Measurements from ENCODE around the gene GRID1. TPM values are rescaled to one million over a fixed set of nuclear protein-coding genes. Genes with fewer than 3 reads are reported as not detected.

Gene GRID1
- total RNA-seq, 1 donor from 2014 or later = 0.22 TPM

DNA sequence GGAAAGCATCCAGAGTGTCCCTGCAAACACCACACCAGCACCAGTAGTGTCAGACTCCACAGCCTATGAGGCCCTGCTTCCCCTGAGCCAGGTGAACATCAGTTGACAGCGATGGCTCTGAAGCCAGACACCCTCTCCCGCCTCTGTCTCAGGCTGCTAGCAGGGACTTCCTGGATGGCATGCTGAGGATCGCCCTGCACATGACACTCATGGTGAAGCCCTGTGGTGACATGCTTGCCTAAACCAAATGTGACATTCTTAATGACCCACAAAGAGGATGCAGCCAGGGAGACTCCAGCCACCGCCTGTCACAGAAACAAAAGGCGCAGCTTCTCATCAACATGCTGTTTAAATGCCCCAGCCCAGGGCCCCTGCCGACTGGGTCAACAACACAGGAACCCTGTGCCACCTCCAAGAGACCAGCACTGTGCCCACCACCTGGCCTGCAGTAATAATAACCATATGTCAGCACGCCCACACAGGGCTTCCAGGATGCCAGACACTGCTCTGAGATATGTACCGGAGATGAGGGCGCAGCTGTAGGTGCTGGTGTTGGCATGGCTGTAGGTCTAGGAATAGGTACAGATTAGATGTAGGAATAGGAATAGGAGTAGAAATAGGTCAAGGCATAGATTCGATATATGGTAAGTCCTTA is 81.3 kb downstream of the GRID1 start:
- H3K36me3 Mint-ChIP-seq (ENCODE audit: insufficient read depth) = no peaks in the 10 kb centered on the region
- no peak overlapping the region for H3K27ac Mint-ChIP-seq

DNA sequence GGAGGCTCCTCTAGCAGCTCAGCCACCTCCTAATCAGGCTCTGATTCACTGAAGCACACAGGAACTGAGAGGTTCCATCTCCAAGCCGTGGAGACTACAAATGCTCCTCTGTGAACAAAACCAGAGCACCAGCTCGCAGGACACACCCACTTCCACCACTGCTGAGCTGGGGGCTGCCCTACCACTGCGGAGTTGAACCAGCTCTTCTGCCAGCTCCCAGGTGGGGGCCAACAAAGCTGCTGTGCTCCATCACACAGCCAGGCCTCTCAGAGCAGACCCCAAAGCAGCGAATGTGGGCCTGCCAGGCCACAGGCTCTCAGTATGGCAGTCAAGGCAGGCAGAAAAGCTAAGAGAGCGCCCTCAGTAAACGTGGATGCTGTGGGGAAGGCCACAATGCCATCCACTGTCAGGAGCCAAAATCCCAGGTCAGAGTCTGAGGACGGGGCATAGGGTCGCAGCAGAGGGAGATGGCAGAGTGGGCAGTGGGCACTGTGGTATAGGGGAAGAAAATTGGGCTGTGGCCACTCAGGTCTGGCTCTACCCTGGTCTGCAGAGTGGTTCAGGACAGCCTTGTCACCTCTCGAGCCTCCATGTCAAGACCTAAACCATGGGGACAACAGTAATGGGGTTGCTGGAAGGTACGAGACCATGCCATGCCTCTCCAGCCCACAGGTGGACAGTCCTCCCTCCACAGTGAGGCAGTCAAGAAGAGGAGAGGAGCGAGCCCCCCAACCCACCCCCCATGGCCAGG is 82.1 kb downstream of the GRID1 start:
- DNase-seq (ENCODE audit: low spot score, unreplicated experiment) = no peak
- H3K27me3 Mint-ChIP-seq = peaks cover 12% of the 10 kb centered on the region
- H3K9me3 Mint-ChIP-seq (ENCODE audit: low read depth) = peaks cover 4% of the 10 kb centered on the region
- H3K4me1 Mint-ChIP-seq (ENCODE audit: low read depth) = no peaks in the 10 kb centered on the region
- H3K27ac Mint-ChIP-seq = no peak overlapping the region
- TF ChIP-seq, protein P1, sequence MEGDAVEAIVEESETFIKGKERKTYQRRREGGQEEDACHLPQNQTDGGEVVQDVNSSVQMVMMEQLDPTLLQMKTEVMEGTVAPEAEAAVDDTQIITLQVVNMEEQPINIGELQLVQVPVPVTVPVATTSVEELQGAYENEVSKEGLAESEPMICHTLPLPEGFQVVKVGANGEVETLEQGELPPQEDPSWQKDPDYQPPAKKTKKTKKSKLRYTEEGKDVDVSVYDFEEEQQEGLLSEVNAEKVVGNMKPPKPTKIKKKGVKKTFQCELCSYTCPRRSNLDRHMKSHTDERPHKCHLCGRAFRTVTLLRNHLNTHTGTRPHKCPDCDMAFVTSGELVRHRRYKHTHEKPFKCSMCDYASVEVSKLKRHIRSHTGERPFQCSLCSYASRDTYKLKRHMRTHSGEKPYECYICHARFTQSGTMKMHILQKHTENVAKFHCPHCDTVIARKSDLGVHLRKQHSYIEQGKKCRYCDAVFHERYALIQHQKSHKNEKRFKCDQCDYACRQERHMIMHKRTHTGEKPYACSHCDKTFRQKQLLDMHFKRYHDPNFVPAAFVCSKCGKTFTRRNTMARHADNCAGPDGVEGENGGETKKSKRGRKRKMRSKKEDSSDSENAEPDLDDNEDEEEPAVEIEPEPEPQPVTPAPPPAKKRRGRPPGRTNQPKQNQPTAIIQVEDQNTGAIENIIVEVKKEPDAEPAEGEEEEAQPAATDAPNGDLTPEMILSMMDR (IDR thresholded peaks at IDR 0.05; ENCODE audit: unreplicated experiment) = no peak
- H3K4me3 Mint-ChIP-seq (ENCODE audit: low read depth) = no peak overlapping the region
- no peaks in the 10 kb centered on the region for H3K36me3 Mint-ChIP-seq (ENCODE audit: insufficient read depth)

More for the DNA sequence above, 81.3 kb downstream of the GRID1 start:
- TF ChIP-seq, protein P1 (IDR thresholded peaks at IDR 0.05; ENCODE audit: unreplicated experiment) = no peak
- peaks cover 2% of the 10 kb centered on the region for H3K9me3 Mint-ChIP-seq (ENCODE audit: low read depth)
- no peaks in the 10 kb centered on the region for H3K4me1 Mint-ChIP-seq (ENCODE audit: low read depth)
- no peak overlapping the region for H3K4me3 Mint-ChIP-seq (ENCODE audit: low read depth)
- peaks cover 14% of the 10 kb centered on the region for H3K27me3 Mint-ChIP-seq
- no peak for DNase-seq (ENCODE audit: low spot score, unreplicated experiment)

DNA sequence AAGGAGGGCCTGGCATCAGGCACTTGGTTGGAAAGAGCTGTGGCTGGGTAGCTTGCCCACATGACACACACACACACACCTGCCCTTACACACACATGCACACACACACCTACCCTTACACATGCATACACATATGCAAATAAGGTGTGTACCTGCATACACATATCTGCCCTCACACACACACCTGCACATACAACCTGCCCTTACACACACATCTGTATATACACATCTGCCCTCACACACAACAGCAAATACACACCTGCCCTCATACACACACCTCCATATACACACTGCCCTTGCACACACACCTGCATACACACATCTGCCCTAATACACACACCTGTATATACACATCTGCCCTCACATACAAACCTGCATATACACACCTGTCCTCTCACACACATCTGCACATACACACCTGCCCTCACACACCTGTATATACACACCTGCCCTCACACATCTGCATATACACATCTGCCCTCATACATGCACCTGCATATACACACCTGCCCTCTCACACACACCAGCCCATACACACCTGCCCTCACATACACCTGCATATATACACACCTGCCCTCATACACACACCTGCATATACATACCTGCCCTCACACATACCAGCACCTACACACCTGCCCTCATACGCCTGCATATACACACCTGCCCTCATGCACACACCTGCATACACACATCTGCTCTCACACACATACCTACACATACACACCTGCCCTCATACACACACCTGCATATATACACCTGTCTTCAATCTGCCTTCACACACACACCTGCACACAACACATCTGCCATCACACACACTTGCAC is 82.9 kb downstream of the GRID1 start:
- Mint-ChIP-seq H3K27me3 (peaks cover 12% of the 10 kb centered on the region), H3K36me3 (ENCODE audit: insufficient read depth) (no peaks in the 10 kb centered on the region), H3K9me3 (ENCODE audit: low read depth) (peaks cover 7% of the 10 kb centered on the region), H3K27ac (no peak overlapping the region), H3K4me1 (ENCODE audit: low read depth) (no peaks in the 10 kb centered on the region), H3K4me3 (ENCODE audit: low read depth) (no peak overlapping the region)
- TF ChIP-seq, protein P1 (IDR thresholded peaks at IDR 0.05; ENCODE audit: unreplicated experiment) = no peak
- DNase-seq (ENCODE audit: low spot score, unreplicated experiment) = no peak

- no peak for DNase-seq (ENCODE audit: low spot score, unreplicated experiment)
- H3K27me3 Mint-ChIP-seq = peaks cover 12% of the 10 kb centered on the region
- TF ChIP-seq, protein P1 (IDR thresholded peaks at IDR 0.05; ENCODE audit: unreplicated experiment) = no peak
- no peak overlapping the region for H3K4me3 Mint-ChIP-seq (ENCODE audit: low read depth)
- H3K9me3 Mint-ChIP-seq (ENCODE audit: low read depth) = peaks cover 10% of the 10 kb centered on the region
- H3K36me3 Mint-ChIP-seq (ENCODE audit: insufficient read depth) = no peaks in the 10 kb centered on the region
- no peaks in the 10 kb centered on the region for H3K4me1 Mint-ChIP-seq (ENCODE audit: low read depth)
- H3K27ac Mint-ChIP-seq = no peak overlapping the region
Observed at GRCh38 chr10:86282664-86283465, 83.7 kb downstream of the GRID1 start.

Data from progenitor cell of endocrine pancreas (in vitro differentiated cells).